Hematopoietic multipotent progenitor cell treated with erythropoietin and hydrocortisone succinate and interleukin-3 and kit ligand, for 15 days (in vitro differentiated cells): ENCODE data around the gene MED22.
"Not testable (repeated sequence)": the region's sequence is repeated elsewhere in the genome, so short reads cannot be mapped to it uniquely, and the experiment has no call there.

Experiments used
- DNase-seq: peaks from one replicate; pipeline ENCODE4 v3.0.0-alpha.2; 2015; ENCODE audit warnings: low spot score

MED22 gene

GRCh38 chr9:133334888-133335287 lies 13.0 kb downstream of the MED22 start:
- not testable (repeated sequence) for DNase-seq

- no peak for DNase-seq
Observed at GRCh38 chr9:133334161-133334560, 13.8 kb downstream of the MED22 start.

- no peak for DNase-seq
Observed at GRCh38 chr9:133333566-133333965, 14.4 kb downstream of the MED22 start.

- DNase-seq: no peak
Observed at GRCh38 chr9:133333011-133333410, 14.9 kb downstream of the MED22 start.

- no peak for DNase-seq
Observed at GRCh38 chr9:133332381-133332730, 15.6 kb downstream of the MED22 start.

- no peak for DNase-seq
Observed at GRCh38 chr9:133331641-133332380, 16.1 kb downstream of the MED22 start.

- DNase-seq: no peak
Observed at GRCh38 chr9:133331221-133331620, 16.7 kb downstream of the MED22 start.

- not testable (repeated sequence) for DNase-seq
Observed at GRCh38 chr9:133329306-133330156, 18.4 kb downstream of the MED22 start.

GRCh38 chr9:133327834-133328484 lies 20.0 kb downstream of the MED22 start:
- DNase-seq: no peak

- DNase-seq: not testable (repeated sequence)
Observed at GRCh38 chr9:133327021-133327420, 20.9 kb downstream of the MED22 start.

GRCh38 chr9:133323991-133324703 lies 23.8 kb downstream of the MED22 start:
- DNase-seq: no peak

GRCh38 chr9:133323211-133323610 lies 24.7 kb downstream of the MED22 start:
- no peak for DNase-seq

GRCh38 chr9:133322701-133323100 lies 25.2 kb downstream of the MED22 start:
- DNase-seq: no peak

- no peak for DNase-seq
Observed at GRCh38 chr9:133321411-133321935, 26.5 kb downstream of the MED22 start.

- no peak for DNase-seq
Observed at GRCh38 chr9:133320421-133320881, 27.5 kb downstream of the MED22 start.

- not testable (repeated sequence) for DNase-seq
Observed at GRCh38 chr9:133317551-133317950, 30.4 kb downstream of the MED22 start.

- no peak for DNase-seq
Observed at GRCh38 chr9:133315997-133316396, 31.9 kb downstream of the MED22 start.

GRCh38 chr9:133309608-133310007 lies 38.3 kb downstream of the MED22 start:
- DNase-seq: no peak

GRCh38 chr9:133307301-133307700 lies 40.6 kb downstream of the MED22 start:
- no peak for DNase-seq

GRCh38 chr9:133306242-133307204 lies 41.4 kb downstream of the MED22 start:
- DNase-seq: no peak

- DNase-seq: no peak
Observed at GRCh38 chr9:133305731-133306130, 42.2 kb downstream of the MED22 start.
